Heart right ventricle (tissue), 16 donors: ENCODE measurements around the gene POLR3H. TPM values are rescaled to one million over a fixed set of nuclear protein-coding genes. Genes with fewer than 3 reads are reported as not detected.

Experiments used
- ATAC-seq, 8 donors: fragments of 200-7000 bp; cut with Tn5 transposase; one replicate each; pipeline ENCODE4 v1.9.1; 2020; ENCODE audit warnings: mild to moderate bottlenecking in 8 of 8, moderate library complexity in 8 of 8, moderate number of reproducible peaks in 1 of 8
- DNase-seq, 2 donors: peaks; one replicate each; pipeline ENCODE4 v3.0.0-alpha.2; 2020
- H3K27ac ChIP-seq, 10 donors: fragments of 200-600 bp; sonication (generic) in 2 of 10; one replicate each; pipeline versions ENCODE4 v1.5.0 to v1.8.0; 2020 to 2022; ENCODE audit warnings: mild to moderate bottlenecking in 3 of 10
- H3K27me3 ChIP-seq, 7 donors: fragments of 200-600 bp; one replicate each; pipeline ENCODE4 v1.8.0; 2021 to 2022; ENCODE audit warnings: mild to moderate bottlenecking in 2 of 7
- H3K36me3 ChIP-seq, 9 donors: fragments of 200-600 bp; sonication (generic) in 1 of 9; one replicate each; pipeline versions ENCODE4 v1.5.0 to v1.8.0; 2020 to 2022; ENCODE audit warnings: mild to moderate bottlenecking in 2 of 9
- H3K4me1 ChIP-seq, 9 donors: fragments of 200-600 bp; sonication (generic) in 1 of 9; one replicate each; pipeline versions ENCODE4 v1.5.0 to v1.8.0; 2020 to 2022; ENCODE audit warnings: mild to moderate bottlenecking in 4 of 9
- H3K4me3 ChIP-seq, 10 donors: fragments of 200-600 bp; sonication (generic) in 2 of 10; one replicate each; pipeline versions ENCODE4 v1.5.0 to v1.8.0; 2020 to 2022; ENCODE audit warnings: mild to moderate bottlenecking in 7 of 10, moderate library complexity in 2 of 10
- H3K9me3 ChIP-seq, 11 donors: fragments of 200-600 bp in 10 of 11; sonication (generic) in 2 of 11; one replicate each; pipeline versions ENCODE4 v1.5.0 to v1.8.0; 2013 to 2022; ENCODE audit warnings: mild to moderate bottlenecking in 2 of 11, control low read depth in 1 of 11, moderate library complexity in 1 of 11
- WGBS, 2 donors: extraction: QIAGEN DNeasy Blood & Tissue Kit; methylation state at CpG; one replicate each; pipeline ENCODE4 v1.1.7; 2013; ENCODE audit warnings: inconsistent platforms in 1 of 2; 5-methylcytosine and 5-hydroxymethylcytosine counted together
- intact Hi-C, 10 donors: fragments of 100-400 bp; cut with DNase I; formaldehyde crosslinking; loops; one replicate each; pipeline versions ENCODE4 v1.11.1 to v1.14.2; 2022
- polyA plus RNA-seq, 2 donors: library from polyadenylated mRNA; stranded (reverse); fragments of 200-250 nt; gene quantifications; one replicate each; pipeline ENCODE4 v1.2.3, GENCODE V29; 2013
- total RNA-seq, 10 donors: library from RNA; stranded (reverse); fragmentation: NEBNext Ultra II Directional in 3 of 10; extraction: Animal tissue kit (Norgen Biotek cat#: 25700) in 3 of 10; gene quantifications; one replicate each; pipeline versions ENCODE4 v1.2.1 to v1.2.4, GENCODE V29; 2021 to 2023
- TF ChIP-seq, protein P1 (sequence below), 9 donors: fragments of 200-600 bp; sonication (generic) in 2 of 9; IDR thresholded peaks; one replicate each; pipeline versions ENCODE4 v1.5.0 to v1.8.0; 2021 to 2022; ENCODE audit warnings: antibody characterized with exemption in 9 of 9, mild to moderate bottlenecking in 5 of 9, moderate library complexity in 1 of 9
- donor health status: Arrhythmogenic right ventricular cardiomyopathy.
- donor health status: ischemic (EF 13 %, LVEDD 7.1; RV severe dilation, severe dysfunction).
- donor health status: healthy with polysubstance abuse.
- donor health status: DM: no; HTN: yes; CAD: no.
- donor health status: DM: no; HTN: no; CAD: no.
- donor health status: ischemic (EF 25% LVEDD 6.9; RV normal size, moderate dysfunction).
- donor health status: ischemic (EF 25% LVEDD 5.7; RV mildly dilated, moderate dysfunction).
- donor health status: healthy.
- donor health status: DM: yes; HTN: yes; CAD: no.
- donor health status: Ischemic cardiomyopathy.
- donor health status: ischemic (EF 35%, LVEDD 5.7; RV mildly dilated, moderate dysfunction).
- donor health status: nonischemic (EF 11% LVEDD 7.7; RV severe dilation, severe dysfunction).
- donor health status: DM: yes; HTN: yes; CAD: no.
- donor health status: PGD.
- donor health status: ischemic (EF 29% LVEDD 5.4; RV normal size, mild dysfunction).
- donor health status: nonischemic (EF 23%, LVEDD 6.1; RV moderate dilation, normal function).

Gene POLR3H
- total and polyA plus RNA-seq, 12 donors = 13.3 to 34.9 (median 17.8) TPM

DNA sequence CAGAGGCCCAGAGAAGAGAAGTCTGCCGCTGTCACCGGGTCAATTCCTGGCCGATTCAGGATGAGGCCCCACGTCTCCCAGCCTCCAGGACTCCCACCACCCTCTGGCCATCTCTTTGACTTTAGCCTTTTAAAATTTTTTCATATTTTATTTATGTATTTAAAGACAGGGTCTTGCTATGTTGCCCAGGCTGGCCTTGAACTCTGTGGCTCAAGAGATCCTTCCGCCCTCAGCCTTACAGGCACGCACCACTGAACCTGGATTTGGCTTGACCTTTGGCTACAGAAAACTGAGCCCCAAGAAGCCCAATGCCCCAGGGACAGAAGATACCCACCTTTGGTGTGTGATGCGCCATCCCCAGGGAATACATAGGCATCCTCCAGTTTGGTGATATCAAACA lies 3.9 kb downstream of the POLR3H start:
- H3K36me3 ChIP-seq = peaks cover 0 to 35% (median 0%) of the 10 kb centered on the region in 9 donors
- intact Hi-C loops = loop anchor here in 5 of 10 donors (5.0 to 10.0 kb wide), 3 partner anchors 47 to 236 kb away; partner anchors contain the start of genes PMM1 (in 1 of the 5) and ZC3H7B (in 1 of the 5)
- no peak for ATAC-seq
- no peak for DNase-seq
- H3K27me3 ChIP-seq = no peaks in the 10 kb centered on the region
- H3K4me1 ChIP-seq = peaks cover 3 to 40% (median 24%) of the 10 kb centered on the region in 9 donors
- TF ChIP-seq, protein P1, sequence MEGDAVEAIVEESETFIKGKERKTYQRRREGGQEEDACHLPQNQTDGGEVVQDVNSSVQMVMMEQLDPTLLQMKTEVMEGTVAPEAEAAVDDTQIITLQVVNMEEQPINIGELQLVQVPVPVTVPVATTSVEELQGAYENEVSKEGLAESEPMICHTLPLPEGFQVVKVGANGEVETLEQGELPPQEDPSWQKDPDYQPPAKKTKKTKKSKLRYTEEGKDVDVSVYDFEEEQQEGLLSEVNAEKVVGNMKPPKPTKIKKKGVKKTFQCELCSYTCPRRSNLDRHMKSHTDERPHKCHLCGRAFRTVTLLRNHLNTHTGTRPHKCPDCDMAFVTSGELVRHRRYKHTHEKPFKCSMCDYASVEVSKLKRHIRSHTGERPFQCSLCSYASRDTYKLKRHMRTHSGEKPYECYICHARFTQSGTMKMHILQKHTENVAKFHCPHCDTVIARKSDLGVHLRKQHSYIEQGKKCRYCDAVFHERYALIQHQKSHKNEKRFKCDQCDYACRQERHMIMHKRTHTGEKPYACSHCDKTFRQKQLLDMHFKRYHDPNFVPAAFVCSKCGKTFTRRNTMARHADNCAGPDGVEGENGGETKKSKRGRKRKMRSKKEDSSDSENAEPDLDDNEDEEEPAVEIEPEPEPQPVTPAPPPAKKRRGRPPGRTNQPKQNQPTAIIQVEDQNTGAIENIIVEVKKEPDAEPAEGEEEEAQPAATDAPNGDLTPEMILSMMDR (IDR thresholded peaks at IDR 0.05) = no peak
- no peaks in the 10 kb centered on the region for H3K9me3 ChIP-seq
- H3K4me3 ChIP-seq = no peak overlapping the region
- 93 to 95% methylated on average over 7 of the region's 7 CpGs for WGBS, 2 donors
- H3K27ac ChIP-seq = no peak overlapping the region

DNA sequence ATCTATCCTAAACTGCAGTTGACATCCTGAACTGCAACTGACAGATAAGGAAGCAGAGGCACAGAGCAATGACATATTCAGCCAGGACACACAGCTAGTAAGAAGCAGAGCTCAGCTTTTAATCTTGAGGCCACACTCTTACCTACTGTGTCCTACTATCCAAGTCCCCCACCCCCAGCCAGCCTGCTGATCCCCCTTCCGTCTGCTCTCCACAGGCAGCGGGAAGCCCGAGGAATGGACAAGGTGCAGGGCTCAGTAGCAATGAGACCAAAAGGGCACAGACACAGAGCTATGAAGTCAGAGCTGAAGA lies 4.3 kb downstream of the POLR3H start:
- intact Hi-C loops = loop anchor here in 5 of 10 donors (5.0 to 10.0 kb wide), 3 partner anchors 47 to 235 kb away; partner anchors contain the start of genes PMM1 (in 1 of the 5) and ZC3H7B (in 1 of the 5)
- Histone ChIP-seq H3K27ac (no peak overlapping the region), H3K4me3 (no peak overlapping the region)

DNA sequence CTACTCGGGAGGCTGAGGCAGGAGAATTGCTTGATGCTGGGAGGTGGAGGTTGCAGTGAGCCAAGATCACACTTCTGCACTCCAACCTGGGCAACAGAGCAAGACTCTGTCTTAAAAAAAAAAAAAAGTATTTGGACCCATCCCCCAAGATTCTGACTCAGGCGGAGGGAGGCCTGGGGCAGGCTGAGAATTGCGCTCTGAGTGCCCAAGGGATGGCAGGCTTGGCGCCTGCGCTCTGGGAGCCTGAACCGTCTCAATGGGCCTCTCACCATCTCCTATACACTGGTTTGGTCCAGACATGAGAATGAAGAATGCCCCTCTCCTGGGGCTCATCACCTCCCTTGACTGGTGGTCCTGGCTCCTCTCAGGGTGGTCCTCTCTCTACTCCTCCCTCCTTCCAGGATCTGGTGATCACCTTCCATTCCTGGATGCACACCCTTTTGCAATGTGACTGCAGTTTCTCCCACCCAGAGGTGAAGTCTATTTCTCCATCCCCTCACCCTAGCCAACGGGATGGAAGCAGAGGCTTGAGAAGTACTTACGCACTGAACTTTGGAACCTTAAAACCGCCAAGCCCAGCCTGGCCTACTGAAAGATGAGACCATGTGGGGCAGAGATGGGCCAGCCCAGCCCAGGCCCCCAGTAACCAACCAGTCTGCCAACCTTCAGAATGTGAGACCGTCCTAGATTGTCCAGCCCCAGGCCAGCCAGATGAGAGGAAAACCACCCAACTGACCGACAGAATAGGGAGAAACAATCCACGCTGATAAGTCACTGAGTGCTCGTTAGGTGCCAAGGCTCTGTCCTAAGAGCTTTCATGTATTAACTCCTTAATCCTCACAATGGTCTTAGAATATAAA lies 4.9 kb downstream of the POLR3H start:
- Histone ChIP-seq H3K27ac (no peak overlapping the region), H3K36me3 (peaks cover 0 to 45% (median 0%) of the 10 kb centered on the region in 9 donors), H3K9me3 (no peaks in the 10 kb centered on the region), H3K4me1 (peaks cover 3 to 31% (median 15%) of the 10 kb centered on the region in 9 donors), H3K4me3 (no peak overlapping the region), H3K27me3 (no peaks in the 10 kb centered on the region)
- WGBS, 2 donors = 71 to 72% methylated on average over 13 of the region's 13 CpGs
- TF ChIP-seq, protein P1 (IDR thresholded peaks at IDR 0.05) = no peak
- DNase-seq (no peak), ATAC-seq (no peak)
- intact Hi-C loops = loop anchor here in 5 of 10 donors (5.0 to 10.0 kb wide), 3 partner anchors 48 to 235 kb away; partner anchors contain the start of genes PMM1 (in 1 of the 5) and ZC3H7B (in 1 of the 5)

More for the DNA sequence above, 4.3 kb downstream of the POLR3H start:
- DNase-seq (no peak), ATAC-seq (no peak)
- Histone ChIP-seq H3K36me3 (peaks cover 0 to 39% (median 0%) of the 10 kb centered on the region in 9 donors), H3K9me3 (no peaks in the 10 kb centered on the region), H3K4me1 (peaks cover 3 to 36% (median 20%) of the 10 kb centered on the region in 9 donors), H3K27me3 (no peaks in the 10 kb centered on the region)
- TF ChIP-seq, protein P1 (IDR thresholded peaks at IDR 0.05) = no peak
- WGBS, 2 donors = 80% methylated on average over 3 of the region's 3 CpGs

DNA sequence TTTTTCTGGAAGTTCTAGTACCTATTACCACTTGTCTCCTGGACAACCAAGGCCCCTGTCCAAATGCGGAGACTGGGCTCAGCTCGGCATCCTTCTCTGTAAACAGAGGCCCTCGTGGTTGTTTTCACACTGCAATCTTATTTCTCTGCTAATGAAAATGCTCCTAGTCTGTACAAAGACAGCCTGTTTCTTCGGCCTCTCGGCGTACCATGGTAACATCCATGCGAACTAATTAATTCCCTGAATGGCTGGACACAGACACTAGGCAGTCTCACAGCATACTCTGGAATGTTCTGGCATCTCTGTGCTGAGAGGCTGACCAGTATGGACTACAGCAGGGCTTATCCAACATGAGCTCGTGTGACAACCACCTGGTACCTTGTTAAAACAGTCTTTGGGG lies 5.7 kb downstream of the POLR3H start:
- Histone ChIP-seq H3K27ac (no peak overlapping the region), H3K4me1 (peaks cover under 1 to 29% (median 14%) of the 10 kb centered on the region in 9 donors), H3K9me3 (no peaks in the 10 kb centered on the region), H3K27me3 (no peaks in the 10 kb centered on the region), H3K4me3 (no peak overlapping the region), H3K36me3 (peaks cover 0 to 48% (median 0%) of the 10 kb centered on the region in 9 donors)
- TF ChIP-seq, protein P1 (IDR thresholded peaks at IDR 0.05) = no peak
- intact Hi-C loops = no loop called here
- DNase-seq (no peak), ATAC-seq (no peak)
- 90 to 93% methylated on average over 8 of the region's 8 CpGs for WGBS, 2 donors
